Mesothelial cell of epicardium (in vitro differentiated cells): ENCODE results near the gene MYO3A. TPM values are rescaled to one million over a fixed set of nuclear protein-coding genes. Genes with fewer than 3 reads are reported as not detected.

Experiments
- DNase-seq, 2 experiments: peaks; one replicate each; pipeline ENCODE4 v3.0.0; 2021; ENCODE audit warnings: low spot score in 2 of 2; ENCODE audit not compliant: unreplicated experiment in 2 of 2
- H3K27ac Mint-ChIP-seq: 2 replicates; pipeline ENCODE4 v1.8.0; 2021; ENCODE audit warnings: mixed read lengths
- H3K27me3 Mint-ChIP-seq: 2 replicates; pipeline ENCODE4 v1.8.0; 2021; ENCODE audit warnings: low read depth, mixed read lengths
- H3K36me3 Mint-ChIP-seq: 2 replicates; pipeline ENCODE4 v1.8.0; 2021; ENCODE audit warnings: mixed read lengths
- H3K4me1 Mint-ChIP-seq: 2 replicates; pipeline ENCODE4 v1.8.0; 2021; ENCODE audit warnings: mixed read lengths
- H3K4me3 Mint-ChIP-seq: 2 replicates; pipeline ENCODE4 v1.8.0; 2021; ENCODE audit warnings: mild to moderate bottlenecking, moderate library complexity, mixed read lengths
- H3K9me3 Mint-ChIP-seq: 2 replicates; pipeline ENCODE4 v1.8.0; 2021; ENCODE audit warnings: mixed read lengths
- CTCF ChIP-seq: fragments of 200-600 bp; sonication (generic); IDR thresholded peaks from one replicate; pipeline ENCODE4 v1.5.0; 2021; ENCODE audit warnings: antibody characterized with exemption; ENCODE audit not compliant: unreplicated experiment
- total RNA-seq: library from RNA; stranded (reverse); gene quantifications from 3 replicates; pipeline ENCODE4 v1.2.1, GENCODE V29; 2021

MYO3A gene
- total RNA-seq, 1 donor from 2014 or later: 4.7 TPM

DNA sequence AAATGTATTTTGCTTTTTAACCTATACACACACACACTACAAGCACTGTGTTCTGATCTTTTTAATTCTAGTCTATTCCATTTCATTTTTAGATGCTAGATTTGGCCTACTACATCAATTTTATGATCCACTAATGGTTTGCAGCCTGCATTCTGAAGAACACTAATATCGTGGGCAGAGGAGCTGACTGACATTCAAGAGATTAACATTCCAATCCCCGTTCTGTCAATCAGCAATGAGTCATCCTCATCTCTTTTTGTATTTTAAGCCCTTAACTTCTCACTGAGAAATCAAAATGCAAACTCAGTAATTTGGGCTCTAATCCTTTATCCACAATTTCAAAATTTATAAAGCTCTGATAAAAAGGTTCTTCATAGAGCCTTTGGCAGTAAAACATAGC lies 235.4 kb downstream of the MYO3A start:
- no peak for DNase-seq
- Mint-ChIP-seq H3K4me3 (no peak overlapping the region), H3K36me3 (no peaks in the 10 kb centered on the region), H3K9me3 (no peaks in the 10 kb centered on the region), H3K27me3 (no peaks in the 10 kb centered on the region), H3K4me1 (no peaks in the 10 kb centered on the region), H3K27ac (no peak overlapping the region)
- no peak for TF ChIP-seq CTCF

GRCh38 chr10:26172131-26172530 lies 238.1 kb downstream of the MYO3A start:
- Mint-ChIP-seq H3K36me3 (no peaks in the 10 kb centered on the region), H3K27ac (no peak overlapping the region), H3K27me3 (no peaks in the 10 kb centered on the region), H3K4me1 (no peaks in the 10 kb centered on the region), H3K9me3 (no peaks in the 10 kb centered on the region), H3K4me3 (no peak overlapping the region)
- TF ChIP-seq CTCF: no peak
- no peak for DNase-seq

DNA sequence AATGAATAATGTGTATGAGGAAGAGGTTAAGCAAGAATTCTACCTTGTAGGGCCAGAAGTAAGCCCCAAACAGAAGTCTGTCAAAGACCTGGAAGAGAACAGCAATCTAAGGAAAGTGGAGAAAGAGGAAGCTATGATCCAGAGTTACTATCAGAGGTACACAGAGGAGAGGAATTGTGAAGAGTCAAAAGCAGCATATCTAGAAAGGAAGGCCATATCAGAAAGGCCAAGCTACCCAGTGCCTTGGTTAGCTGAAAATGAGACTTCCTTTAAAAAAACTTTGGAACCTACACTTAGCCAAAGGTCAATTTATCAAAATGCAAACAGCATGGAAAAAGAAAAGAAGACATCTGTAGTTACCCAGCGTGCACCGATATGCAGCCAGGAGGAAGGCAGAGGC lies 239.8 kb downstream of the MYO3A start:
- Mint-ChIP-seq H3K27me3 (no peaks in the 10 kb centered on the region), H3K9me3 (no peaks in the 10 kb centered on the region), H3K27ac (no peak overlapping the region), H3K36me3 (no peaks in the 10 kb centered on the region), H3K4me3 (no peak overlapping the region), H3K4me1 (no peaks in the 10 kb centered on the region)
- DNase-seq: no peak
- TF ChIP-seq CTCF: no peak

- TF ChIP-seq CTCF: no peak
- Mint-ChIP-seq H3K4me3 (no peak overlapping the region), H3K27me3 (no peaks in the 10 kb centered on the region), H3K4me1 (peaks cover 7% of the 10 kb centered on the region), H3K36me3 (no peaks in the 10 kb centered on the region), H3K9me3 (no peaks in the 10 kb centered on the region), H3K27ac (no peak overlapping the region)
- DNase-seq: no peak
Measured at GRCh38 chr10:26177341-26177740, 243.3 kb downstream of the MYO3A start.

DNA sequence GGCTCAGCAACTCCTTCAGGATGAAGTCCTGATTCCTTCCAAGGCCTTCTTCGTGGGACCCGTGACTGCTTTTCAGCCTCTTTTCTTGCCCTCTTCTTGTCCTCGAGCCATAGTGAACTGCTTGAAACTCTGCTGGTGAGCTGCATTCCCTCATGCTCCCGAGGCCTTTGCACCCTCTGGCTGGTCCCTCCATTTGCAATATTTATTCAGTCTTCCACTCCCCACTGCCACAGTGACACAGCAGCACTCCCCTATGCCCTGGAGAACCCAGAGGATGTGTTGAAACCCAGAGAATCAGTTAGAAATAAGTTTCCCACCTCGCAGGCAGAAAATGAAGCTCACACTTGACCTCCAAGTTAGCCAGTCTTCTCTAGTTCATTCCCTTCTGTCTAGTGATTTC lies 260.2 kb downstream of the MYO3A start:
- no peaks in the 10 kb centered on the region for H3K27me3 Mint-ChIP-seq
- no peak overlapping the region for H3K27ac Mint-ChIP-seq
- no peaks in the 10 kb centered on the region for H3K9me3 Mint-ChIP-seq
- H3K4me3 Mint-ChIP-seq: no peak overlapping the region
- peaks cover 3% of the 10 kb centered on the region for H3K4me1 Mint-ChIP-seq
- TF ChIP-seq CTCF: no peak
- H3K36me3 Mint-ChIP-seq: no peaks in the 10 kb centered on the region
- DNase-seq: no peak

- Mint-ChIP-seq H3K4me3 (no peak overlapping the region), H3K27ac (no peak overlapping the region), H3K4me1 (peaks cover 3% of the 10 kb centered on the region), H3K9me3 (no peaks in the 10 kb centered on the region), H3K36me3 (no peaks in the 10 kb centered on the region), H3K27me3 (no peaks in the 10 kb centered on the region)
- no peak for TF ChIP-seq CTCF
- no peak for DNase-seq
Measured at GRCh38 chr10:26197248-26197647, 263.2 kb downstream of the MYO3A start.
